Activated naive CD8-positive, alpha-beta T cell treated with anti-CD3 and anti-CD28 coated beads, Interleukin-2, amount 10 ng/mL, durations not matched to agents 7 days and 5 days (primary cell): ENCODE data around the gene SLC22A23. TPM values are rescaled to one million over a fixed set of nuclear protein-coding genes. Genes with fewer than 3 reads are reported as not detected.
A peak's percentile ranks its signal among the peaks of the same experiment; 100 is the strongest.

Experiments used
- ATAC-seq: fragments of 150-1000 bp; cut with Tn5 transposase; one replicate; pipeline ENCODE4 v1.10.0; 2021; ENCODE audit warnings: low read depth, moderate library complexity
- POLR2A ChIA-PET: fragments of 350-600 bp; sonication (Branson Sonifier 250); formaldehyde crosslinking; loops from one replicate; lab custom pipeline; 2021; ENCODE audit warnings: antibody characterized with exemption; lab: Charles Lee
- DNase-seq: peaks from one replicate; pipeline ENCODE4 v3.0.0; 2021
- H3K27ac Mint-ChIP-seq: one replicate; pipeline ENCODE4 v1.8.0; 2022; ENCODE audit warnings: mild to moderate bottlenecking, mixed read lengths
- H3K27me3 Mint-ChIP-seq: one replicate; pipeline ENCODE4 v1.8.0; 2022; ENCODE audit warnings: mild to moderate bottlenecking, moderate library complexity, mixed read lengths
- H3K36me3 Mint-ChIP-seq: one replicate; pipeline ENCODE4 v1.8.0; 2021; ENCODE audit warnings: mild to moderate bottlenecking, mixed read lengths
- H3K4me1 Mint-ChIP-seq: one replicate; pipeline ENCODE4 v1.8.0; 2021; ENCODE audit warnings: mixed read lengths
- H3K4me3 Mint-ChIP-seq: one replicate; pipeline ENCODE4 v1.8.0; 2022; ENCODE audit warnings: mild to moderate bottlenecking, moderate library complexity, mixed read lengths
- H3K9me3 Mint-ChIP-seq: one replicate; pipeline ENCODE4 v1.8.0; 2021; ENCODE audit warnings: mixed read lengths
- total RNA-seq, 2 experiments: library from RNA; stranded (reverse); gene quantifications; one replicate each; pipeline ENCODE4 v1.2.3, GENCODE V29; 2021

The SLC22A23 gene
- total RNA-seq, 2 experiments from 2014 or later = 0.82 to 1.2 TPM

DNA sequence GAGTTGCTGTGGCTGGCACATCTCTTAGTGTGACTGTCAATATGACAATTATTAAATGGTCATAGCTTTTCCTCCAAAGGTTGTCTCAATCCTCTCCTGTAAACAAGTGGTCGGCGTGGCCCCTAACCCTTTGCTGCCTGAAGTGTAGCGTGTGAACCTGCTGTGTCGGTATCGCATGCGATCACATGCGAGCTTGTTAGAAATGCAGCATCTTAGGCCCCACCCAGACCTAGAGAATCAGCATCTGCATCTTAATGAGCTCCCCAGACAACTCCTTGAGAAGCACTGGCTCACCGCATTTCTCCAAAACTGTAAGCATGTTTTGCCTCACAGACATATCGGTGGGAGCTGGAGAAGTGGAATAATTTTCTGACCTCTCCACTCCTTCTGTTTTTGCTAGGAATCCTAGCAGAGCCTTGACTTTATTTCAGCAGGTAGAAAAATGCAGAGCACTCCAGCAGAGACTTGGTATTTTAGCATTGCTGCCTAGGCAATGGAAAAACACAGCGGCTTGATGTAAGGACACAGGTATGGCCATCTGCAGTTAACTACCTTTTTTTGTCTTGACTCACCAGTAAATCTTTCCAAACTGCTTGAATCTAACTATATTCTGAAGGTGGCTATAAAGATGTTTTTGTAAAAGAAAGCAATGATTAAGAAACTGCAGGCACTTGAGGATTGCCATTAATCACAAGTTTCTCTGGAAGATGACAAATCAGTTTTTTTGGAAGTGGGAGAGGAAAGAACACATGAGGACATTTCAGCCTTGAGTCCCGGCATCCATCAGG is 130.5 kb downstream of the SLC22A23 start:
- POLR2A ChIA-PET = no interaction called here
- no peak for ATAC-seq
- H3K4me3 Mint-ChIP-seq = no peak overlapping the region
- no peaks in the 10 kb centered on the region for H3K36me3 Mint-ChIP-seq
- H3K27me3 Mint-ChIP-seq = peaks cover 13% of the 10 kb centered on the region
- no peak overlapping the region for H3K27ac Mint-ChIP-seq
- no peaks in the 10 kb centered on the region for H3K9me3 Mint-ChIP-seq
- H3K4me1 Mint-ChIP-seq = no peaks in the 10 kb centered on the region
- no peak for DNase-seq

DNA sequence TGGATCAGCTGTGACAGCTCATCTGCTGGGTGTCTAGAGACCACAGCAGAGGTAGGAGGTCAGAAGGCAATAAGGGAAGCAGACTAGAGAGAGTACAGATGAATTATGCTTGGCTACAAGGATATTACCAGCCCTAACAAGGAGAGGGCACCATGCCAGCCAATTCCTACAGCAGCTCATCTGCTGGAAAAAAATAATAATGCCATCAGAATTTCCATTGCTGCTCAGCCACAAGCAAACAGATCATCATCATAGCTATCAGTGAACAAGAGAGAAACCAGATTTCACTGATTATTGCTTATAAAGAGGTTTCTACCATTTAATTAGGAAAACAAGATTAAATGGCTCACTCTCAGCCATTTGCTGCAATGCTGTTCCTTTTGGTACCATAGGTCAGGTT is 131.6 kb downstream of the SLC22A23 start:
- POLR2A ChIA-PET = no interaction called here
- Mint-ChIP-seq H3K4me3 (no peak overlapping the region), H3K27me3 (peaks cover 9% of the 10 kb centered on the region), H3K9me3 (no peaks in the 10 kb centered on the region), H3K36me3 (no peaks in the 10 kb centered on the region), H3K27ac (no peak overlapping the region), H3K4me1 (no peaks in the 10 kb centered on the region)
- no peak for DNase-seq
- no peak for ATAC-seq

DNA sequence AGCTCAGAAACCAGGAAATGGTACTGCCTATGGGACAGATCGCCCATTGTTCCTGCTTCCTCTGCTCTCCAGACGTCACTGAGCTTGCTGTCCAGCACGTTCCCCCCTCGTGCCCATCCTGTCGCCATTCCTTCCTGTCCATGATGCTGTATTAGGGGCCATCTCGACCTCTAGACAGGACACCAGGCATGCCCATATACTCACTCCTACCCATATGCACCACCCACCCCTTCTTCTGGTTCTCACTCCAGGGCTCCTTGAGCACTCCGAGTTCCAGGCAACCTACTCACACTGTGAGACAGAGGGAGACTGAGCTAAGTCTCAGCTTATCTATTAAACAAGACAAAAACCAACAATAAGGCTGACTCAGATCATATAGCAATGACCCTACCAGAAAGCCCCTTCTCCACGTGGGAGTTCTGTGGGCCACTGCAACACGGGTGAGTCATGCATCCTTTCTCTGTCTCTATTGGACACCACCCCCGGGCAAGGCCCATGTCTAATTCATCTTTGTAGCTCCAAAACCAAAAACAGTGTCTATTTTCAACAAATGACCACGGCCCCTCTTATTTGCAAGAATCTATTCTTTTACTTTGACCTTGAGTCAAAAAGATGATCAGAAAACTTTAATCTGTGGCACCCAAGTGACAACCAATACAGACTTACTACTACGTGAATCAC is 132.4 kb downstream of the SLC22A23 start:
- H3K4me3 Mint-ChIP-seq = no peak overlapping the region
- H3K4me1 Mint-ChIP-seq = no peaks in the 10 kb centered on the region
- H3K36me3 Mint-ChIP-seq = no peaks in the 10 kb centered on the region
- peaks cover 9% of the 10 kb centered on the region for H3K27me3 Mint-ChIP-seq
- POLR2A ChIA-PET = no interaction called here
- no peaks in the 10 kb centered on the region for H3K9me3 Mint-ChIP-seq
- DNase-seq (no peak), ATAC-seq (no peak)
- H3K27ac Mint-ChIP-seq = no peak overlapping the region

DNA sequence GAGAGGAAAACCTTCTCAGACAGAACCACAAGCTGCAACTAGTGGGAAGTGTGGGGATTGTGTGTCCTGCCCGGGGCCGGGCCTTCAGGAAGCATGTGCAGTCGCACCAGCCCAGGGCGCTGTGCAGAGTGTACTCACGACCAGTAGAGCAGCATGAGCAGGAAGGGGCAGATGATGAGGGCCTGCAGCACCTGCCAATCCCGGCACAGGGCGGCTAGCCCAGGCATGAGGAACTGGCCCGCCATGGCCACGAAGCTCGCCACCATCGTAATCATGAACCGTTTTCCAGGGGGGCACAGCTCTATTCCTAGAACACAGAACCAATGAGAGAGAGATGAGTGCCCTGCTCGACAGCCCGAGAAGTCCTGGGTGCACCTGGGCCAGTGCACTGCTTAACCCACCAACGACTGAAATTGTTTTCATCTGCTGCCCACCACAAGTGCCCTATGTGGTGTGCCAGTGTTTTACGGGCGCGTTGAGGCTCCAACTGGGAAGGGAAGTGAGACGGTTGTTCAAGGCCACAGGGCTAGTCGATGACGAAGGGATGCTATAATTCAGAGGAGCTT is 133.1 kb downstream of the SLC22A23 start:
- no peaks in the 10 kb centered on the region for H3K9me3 Mint-ChIP-seq
- peaks cover 13% of the 10 kb centered on the region for H3K27me3 Mint-ChIP-seq
- H3K36me3 Mint-ChIP-seq = no peaks in the 10 kb centered on the region
- POLR2A ChIA-PET = no interaction called here
- H3K27ac Mint-ChIP-seq = no peak overlapping the region
- H3K4me1 Mint-ChIP-seq = peaks cover 2% of the 10 kb centered on the region
- H3K4me3 Mint-ChIP-seq = no peak overlapping the region
- ATAC-seq = no peak
- DNase-seq = no peak

DNA sequence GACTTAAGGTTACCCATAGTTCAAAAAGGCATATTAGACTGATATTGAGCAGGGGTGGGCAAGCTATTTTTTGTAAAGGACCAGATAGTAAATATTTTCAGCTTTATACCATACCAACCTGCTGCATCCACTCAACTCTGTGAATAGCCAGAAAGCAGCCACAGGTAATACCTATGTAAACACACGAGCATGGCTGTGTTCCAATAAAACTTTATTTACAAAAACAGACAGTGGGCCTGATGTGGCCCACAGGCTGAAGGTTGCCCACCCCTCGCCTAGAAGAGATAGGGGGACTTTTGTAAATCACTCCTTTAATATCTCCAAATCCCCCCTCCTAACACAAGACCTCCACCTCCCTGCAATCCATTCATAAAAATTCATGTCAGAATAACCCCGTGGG is 133.7 kb downstream of the SLC22A23 start:
- DNase-seq = no peak
- POLR2A ChIA-PET = no interaction called here
- peaks cover 8% of the 10 kb centered on the region for H3K4me1 Mint-ChIP-seq
- H3K27me3 Mint-ChIP-seq = peaks cover 14% of the 10 kb centered on the region
- no peaks in the 10 kb centered on the region for H3K36me3 Mint-ChIP-seq
- no peak overlapping the region for H3K4me3 Mint-ChIP-seq
- ATAC-seq = no peak
- H3K27ac Mint-ChIP-seq = no peak overlapping the region
- H3K9me3 Mint-ChIP-seq = no peaks in the 10 kb centered on the region

DNA sequence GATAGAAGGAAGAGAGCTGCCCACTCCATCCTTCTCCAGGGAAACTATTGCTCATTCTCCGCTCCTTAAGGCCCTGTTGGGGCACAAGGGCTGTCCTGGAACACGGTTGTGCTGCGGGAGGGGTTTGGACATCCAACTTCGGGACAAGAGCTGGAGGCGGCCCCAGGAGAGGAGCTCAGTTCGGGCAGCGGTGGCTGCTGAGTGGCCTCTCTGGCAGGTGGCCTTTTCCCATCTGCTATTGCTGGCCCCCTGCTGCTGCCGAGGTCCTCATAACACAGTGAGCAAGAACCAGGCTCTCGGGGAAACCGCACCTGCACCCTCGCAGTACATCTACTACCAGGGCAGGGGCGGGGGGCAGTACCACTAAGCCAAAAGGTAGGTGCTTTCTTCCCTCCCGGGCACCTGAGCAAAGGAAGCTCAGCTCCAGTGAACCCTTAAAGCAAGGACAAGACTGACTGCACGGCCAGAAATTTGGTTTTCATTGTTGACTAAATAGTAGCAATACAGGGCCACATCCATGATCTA is 134.4 kb downstream of the SLC22A23 start:
- Mint-ChIP-seq H3K27me3 (peaks cover 19% of the 10 kb centered on the region), H3K4me1 (peaks cover 14% of the 10 kb centered on the region), H3K27ac (no peak overlapping the region), H3K9me3 (no peaks in the 10 kb centered on the region), H3K36me3 (no peaks in the 10 kb centered on the region), H3K4me3 (no peak overlapping the region)
- POLR2A ChIA-PET = no interaction called here
- ATAC-seq (no peak), DNase-seq (no peak)

DNA sequence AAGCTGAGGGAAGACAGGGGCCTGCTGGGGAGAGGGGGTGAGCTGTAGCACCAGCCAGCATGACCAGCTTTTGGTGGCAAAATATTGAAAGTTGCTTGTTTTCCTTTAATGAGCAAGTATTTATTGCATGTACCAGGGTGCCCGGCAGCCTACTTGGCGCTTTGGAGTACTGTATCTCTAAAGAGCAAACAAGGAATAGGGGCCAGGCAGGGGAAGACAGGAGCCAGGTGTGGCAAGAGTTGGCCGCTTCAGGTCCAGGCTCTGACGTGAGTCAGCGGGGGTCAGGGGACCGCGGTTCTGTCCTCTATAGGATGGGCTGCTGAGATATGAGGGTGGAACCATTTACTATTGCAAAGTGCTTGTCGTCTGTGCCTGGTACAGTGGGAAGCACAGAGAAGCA is 135.0 kb downstream of the SLC22A23 start:
- Mint-ChIP-seq H3K36me3 (no peaks in the 10 kb centered on the region), H3K4me1 (peaks cover 14% of the 10 kb centered on the region), H3K9me3 (no peaks in the 10 kb centered on the region), H3K27ac (no peak overlapping the region), H3K27me3 (peaks cover 23% of the 10 kb centered on the region), H3K4me3 (no peak overlapping the region)
- POLR2A ChIA-PET = no interaction called here
- no peak for ATAC-seq
- no peak for DNase-seq

DNA sequence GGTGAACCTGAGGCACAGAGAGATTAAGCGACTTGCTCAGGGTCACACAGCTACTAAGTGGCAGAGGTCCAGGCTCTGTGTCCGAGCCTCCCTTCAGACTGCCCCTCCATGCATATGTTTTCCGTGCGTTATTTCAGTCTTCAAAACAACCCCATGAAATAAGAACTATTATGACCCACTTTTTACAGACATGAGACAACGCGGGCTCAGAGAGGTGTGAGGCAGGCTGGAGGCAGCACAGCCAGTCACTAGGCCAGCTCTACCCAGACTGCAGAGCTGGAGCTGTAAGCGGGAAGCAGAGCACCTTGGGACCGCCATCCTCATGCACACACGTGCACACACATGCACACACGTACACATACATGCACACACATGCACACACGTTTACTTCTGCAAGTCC is 135.8 kb downstream of the SLC22A23 start:
- Mint-ChIP-seq H3K4me1 (peaks cover 14% of the 10 kb centered on the region), H3K36me3 (no peaks in the 10 kb centered on the region), H3K27me3 (peaks cover 22% of the 10 kb centered on the region)

DNA sequence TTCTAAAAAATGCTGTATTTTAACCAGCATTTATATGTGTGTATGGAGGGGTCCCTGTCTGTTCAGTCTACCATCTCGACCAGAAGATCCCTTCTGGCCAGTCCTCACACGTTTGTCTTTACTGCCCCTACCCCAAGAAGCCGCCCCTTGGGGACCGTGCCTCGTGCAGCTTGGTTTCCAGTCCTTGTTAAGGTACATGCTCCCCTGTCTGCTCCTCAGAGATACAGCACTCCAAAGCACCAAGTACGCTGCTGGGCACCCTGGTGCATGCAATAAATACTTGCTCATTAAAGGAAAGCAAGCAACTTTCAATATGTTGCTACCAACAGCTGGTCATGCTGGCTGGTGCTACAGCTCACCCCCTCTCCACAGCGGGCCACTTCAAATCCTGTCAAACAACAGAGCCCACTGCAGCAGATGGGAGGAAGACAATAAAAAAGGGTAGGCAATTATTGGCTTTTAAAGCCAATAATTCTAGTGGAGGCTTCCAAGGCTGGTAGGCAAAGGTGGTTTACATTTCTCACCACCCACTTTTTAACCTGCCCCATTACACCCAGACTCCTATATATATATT is 136.5 kb downstream of the SLC22A23 start:
- no peak overlapping the region for H3K27ac Mint-ChIP-seq
- H3K4me3 Mint-ChIP-seq = no peak overlapping the region
- no peaks in the 10 kb centered on the region for H3K36me3 Mint-ChIP-seq
- H3K4me1 Mint-ChIP-seq = peaks cover 14% of the 10 kb centered on the region
- DNase-seq (no peak), ATAC-seq (no peak)
- POLR2A ChIA-PET = no interaction called here
- peaks cover 19% of the 10 kb centered on the region for H3K27me3 Mint-ChIP-seq
- no peaks in the 10 kb centered on the region for H3K9me3 Mint-ChIP-seq

More for the DNA sequence above, 135.8 kb downstream of the SLC22A23 start:
- Mint-ChIP-seq H3K4me3 (no peak overlapping the region), H3K27ac (no peak overlapping the region), H3K9me3 (no peaks in the 10 kb centered on the region)
- ATAC-seq = no peak
- POLR2A ChIA-PET = no interaction called here
- DNase-seq = no peak

DNA sequence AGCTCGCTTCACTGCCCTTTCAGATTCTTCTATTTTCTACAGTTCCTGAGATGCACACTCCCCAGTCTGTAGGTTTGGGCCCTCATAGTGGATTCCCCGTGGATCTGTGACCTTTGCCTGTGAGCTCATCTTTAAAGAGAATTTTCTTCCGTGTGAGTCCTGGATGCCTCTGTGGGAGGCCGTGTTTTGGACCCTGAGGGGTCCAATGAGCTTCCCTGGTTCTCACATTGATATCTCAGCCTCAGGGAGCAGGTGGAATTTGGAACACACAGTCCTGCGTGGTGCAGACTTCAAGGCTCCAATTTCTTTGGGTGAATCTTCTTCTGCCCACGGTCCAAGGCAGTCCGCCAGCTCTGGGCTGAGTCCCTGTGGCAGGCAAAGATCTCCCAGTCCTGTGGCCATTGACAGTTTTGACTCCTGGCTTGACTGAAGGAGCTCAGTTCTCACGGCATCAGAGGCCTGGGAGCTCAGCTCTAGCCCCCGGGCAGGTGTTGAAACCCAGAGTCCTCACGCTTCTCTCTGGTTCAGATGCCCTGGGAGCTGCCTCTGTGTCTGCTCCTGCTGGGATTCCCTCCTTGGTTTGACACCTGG is 137.1 kb downstream of the SLC22A23 start:
- POLR2A ChIA-PET = no interaction called here
- Mint-ChIP-seq H3K27ac (no peak overlapping the region), H3K4me3 (no peak overlapping the region), H3K9me3 (no peaks in the 10 kb centered on the region), H3K36me3 (no peaks in the 10 kb centered on the region), H3K27me3 (peaks cover 17% of the 10 kb centered on the region), H3K4me1 (peaks cover 14% of the 10 kb centered on the region)
- ATAC-seq = no peak
- DNase-seq = no peak

DNA sequence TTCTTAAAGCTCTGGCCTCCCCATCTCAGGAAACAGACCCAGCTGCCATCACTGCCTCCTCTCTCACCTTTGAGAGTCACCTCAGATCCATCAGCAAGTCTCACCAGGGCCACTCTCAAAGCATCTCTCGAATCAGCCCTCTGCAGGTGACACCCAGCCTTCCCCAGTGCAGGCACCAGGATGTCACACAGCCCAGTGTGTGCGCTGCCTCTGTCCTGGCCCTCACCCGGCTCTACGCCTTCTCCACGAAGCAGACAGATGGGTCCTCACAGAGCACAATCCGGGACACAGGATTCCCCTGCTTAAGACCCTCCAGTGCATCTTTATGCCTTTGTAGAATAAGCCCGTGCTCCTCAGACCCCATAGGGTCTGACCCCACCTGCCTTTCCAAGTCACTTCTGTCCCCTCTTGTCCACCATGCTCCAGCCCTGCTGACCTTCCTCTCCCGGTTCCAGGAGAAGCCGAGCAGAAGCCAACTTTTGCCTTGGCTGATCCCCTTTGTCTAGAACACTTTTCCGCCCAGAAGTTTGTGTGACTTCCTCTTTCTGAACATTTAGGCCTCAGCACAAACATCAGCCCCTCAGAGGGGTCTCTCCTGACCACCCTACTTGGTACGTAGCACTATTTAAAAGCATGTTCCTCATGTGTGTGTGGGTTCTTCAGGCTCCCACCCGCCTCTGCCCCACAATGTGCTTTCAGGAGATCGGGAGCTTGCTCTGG is 137.9 kb downstream of the SLC22A23 start:
- Mint-ChIP-seq H3K27me3 (peaks cover 17% of the 10 kb centered on the region), H3K4me1 (peaks cover 14% of the 10 kb centered on the region), H3K36me3 (no peaks in the 10 kb centered on the region), H3K4me3 (no peak overlapping the region), H3K9me3 (no peaks in the 10 kb centered on the region), H3K27ac (peak overlapping the region; percentile 10)
- POLR2A ChIA-PET = no interaction called here
- ATAC-seq (no peak), DNase-seq (no peak)

DNA sequence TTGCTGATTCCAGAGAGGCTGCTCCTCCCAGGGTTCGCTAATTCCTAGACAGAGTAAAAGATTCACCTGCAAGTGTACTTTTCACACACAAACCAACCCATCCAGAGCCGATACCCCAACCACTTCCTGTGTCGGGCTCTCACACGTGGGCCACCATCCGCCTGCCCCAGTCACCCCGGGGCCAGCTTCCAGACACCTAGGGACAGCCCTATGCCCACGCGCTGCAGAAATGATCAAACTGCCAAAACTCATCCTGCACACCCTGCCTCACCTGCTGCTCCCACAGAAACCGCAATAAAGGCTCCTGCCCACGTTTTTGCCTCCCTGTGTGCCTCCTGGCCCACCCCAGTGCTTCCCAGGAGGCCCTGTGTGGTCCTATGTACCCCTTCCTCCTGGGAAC is 138.6 kb downstream of the SLC22A23 start:
- no peaks in the 10 kb centered on the region for H3K36me3 Mint-ChIP-seq
- DNase-seq (peak; percentile 53), ATAC-seq (peak; percentile 93)
- H3K4me1 Mint-ChIP-seq = peaks cover 14% of the 10 kb centered on the region
- H3K9me3 Mint-ChIP-seq = no peaks in the 10 kb centered on the region
- no peak overlapping the region for H3K27ac Mint-ChIP-seq
- H3K27me3 Mint-ChIP-seq = peaks cover 22% of the 10 kb centered on the region
- POLR2A ChIA-PET = no interaction called here
- H3K4me3 Mint-ChIP-seq = no peak overlapping the region
